Stimulated activated CD4-positive, alpha-beta T cell treated with anti-CD3 and anti-CD28 coated beads, Interleukin-4, amount 100 ng/mL, for 24 hours (primary cell): ENCODE measurements around the gene TRIM25.

Source experiments
- DNase-seq: peaks from one replicate; pipeline ENCODE4 v3.0.0-alpha.2; 2020

The TRIM25 gene

DNA sequence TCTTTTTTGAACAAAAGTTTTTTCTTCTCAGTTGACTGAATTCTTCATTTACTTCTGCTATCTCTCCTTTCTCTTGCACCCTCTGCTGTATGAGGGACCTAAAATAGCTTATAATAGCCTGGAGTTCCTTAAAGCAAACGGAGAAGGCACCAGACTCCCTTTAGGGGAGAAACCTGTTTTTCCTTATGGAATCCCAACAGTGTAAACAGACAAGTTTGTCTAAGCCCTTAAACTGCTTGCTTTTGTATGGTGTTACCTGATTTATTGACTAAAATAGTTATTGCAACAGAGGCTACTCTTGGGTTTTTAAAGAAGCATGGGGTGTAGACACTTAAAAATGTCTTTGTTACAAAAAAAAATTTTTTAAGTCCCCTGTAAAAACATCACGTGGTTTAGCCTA lies 12.9 kb upstream of the TRIM25 start:
- DNase-seq = no peak

GRCh38 chr17:56926270-56926669 lies 12.4 kb upstream of the TRIM25 start:
- no peak for DNase-seq

DNA sequence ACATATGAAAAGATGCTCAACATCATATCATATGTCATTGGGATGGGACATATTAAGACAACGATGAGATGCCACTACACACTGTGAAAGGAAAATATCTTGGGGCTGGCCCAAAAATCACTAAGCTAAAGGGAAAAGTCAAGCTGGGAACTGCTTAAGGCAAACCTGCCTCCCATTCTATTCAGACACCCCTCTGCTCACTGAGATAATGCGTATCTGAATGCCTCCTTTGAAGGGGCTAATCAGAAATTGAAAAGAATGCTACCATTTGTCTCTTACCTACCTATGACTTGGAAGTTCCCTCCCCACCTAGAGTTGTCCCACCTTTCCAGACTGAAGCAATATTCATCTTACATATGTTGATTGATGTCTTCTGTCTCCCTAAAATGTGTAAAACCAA lies 11.2 kb upstream of the TRIM25 start:
- no peak for DNase-seq

- no peak for DNase-seq
Observed at GRCh38 chr17:56919717-56920116, 5.9 kb upstream of the TRIM25 start.

DNA sequence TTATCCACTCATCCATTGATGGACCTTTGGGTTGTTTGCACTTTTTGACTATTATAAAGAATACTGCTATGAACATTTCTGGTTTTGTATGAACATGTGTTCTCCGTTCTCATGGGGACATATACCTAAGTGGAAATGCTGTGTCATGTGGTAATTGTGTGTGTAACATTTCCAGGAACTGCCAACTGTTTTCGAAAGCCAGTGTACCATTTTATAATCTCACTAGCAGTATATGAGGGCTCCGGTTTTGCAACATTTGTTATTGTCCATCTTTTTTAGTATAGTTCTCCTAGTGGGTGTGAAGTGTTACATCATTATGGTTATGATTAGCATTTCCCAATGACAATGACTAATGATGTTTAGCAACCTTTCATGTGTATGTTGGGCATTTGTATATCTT lies 5.1 kb upstream of the TRIM25 start:
- DNase-seq = no peak

DNA sequence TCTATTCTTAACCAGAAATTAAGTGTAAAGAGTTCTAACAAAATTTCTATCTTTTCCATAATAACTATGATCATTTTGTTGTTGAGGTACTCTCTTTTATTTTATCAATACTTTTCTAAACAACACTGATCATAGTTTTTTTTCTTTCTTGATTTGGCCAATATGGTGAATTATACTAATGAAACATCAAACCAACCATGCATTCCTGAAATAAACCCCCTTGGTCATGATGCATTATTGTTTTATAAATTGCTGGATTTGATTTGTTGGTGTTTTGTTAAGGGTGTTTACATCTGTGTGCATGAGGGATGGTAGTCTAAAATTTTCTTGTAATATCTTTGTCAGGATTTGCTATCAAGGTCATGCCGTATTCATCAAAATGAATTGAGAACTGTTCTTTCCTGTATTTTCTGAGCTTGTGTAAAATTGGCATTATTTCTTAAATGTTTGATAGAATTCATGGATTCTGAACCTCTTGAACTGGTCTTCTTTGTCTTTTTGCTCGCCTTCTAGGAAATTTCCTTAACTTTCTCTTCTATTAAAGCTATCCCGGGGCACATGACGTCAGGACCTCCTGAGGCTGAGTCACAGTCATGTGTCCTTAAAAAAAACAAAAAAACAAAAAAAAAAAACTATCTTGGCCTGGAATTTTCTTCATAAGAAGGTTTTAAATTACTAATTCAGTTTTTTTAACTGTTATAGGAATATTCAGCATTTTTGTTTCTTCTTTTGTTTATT lies 3.9 kb upstream of the TRIM25 start:
- DNase-seq = no peak

DNA sequence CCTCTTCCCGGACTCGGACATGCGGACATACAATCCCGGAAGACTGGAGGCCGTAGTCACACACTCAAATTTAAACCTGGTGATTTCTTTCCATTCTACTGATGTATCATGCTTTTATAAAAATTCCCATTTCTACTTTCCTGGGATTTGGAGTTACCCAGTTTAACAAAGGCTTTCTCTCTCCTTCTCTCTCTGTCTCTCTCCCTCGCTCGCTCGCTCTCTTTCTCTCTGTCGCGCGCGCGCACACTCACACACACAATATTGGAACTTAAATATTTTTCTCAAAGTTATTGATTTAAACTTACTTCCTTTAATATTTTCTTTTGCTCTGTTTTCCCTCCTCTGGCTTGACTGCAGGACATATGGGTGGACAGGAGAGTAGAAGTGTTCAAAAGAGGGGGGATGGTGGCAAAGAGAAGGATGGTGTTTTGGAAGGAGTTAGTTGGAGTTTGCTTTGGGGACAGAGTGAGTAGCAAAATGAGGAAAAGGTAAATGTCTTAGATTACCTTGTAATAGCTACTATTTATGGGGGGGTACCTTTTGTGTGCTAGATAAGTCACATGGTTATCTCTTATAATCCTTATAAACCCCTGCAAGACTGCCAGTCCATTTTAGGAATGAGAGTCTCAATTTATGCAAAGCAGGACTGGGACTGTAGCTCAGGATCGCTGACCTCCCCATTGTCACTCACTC lies 878 bp upstream of the TRIM25 start:
- no peak for DNase-seq

DNA sequence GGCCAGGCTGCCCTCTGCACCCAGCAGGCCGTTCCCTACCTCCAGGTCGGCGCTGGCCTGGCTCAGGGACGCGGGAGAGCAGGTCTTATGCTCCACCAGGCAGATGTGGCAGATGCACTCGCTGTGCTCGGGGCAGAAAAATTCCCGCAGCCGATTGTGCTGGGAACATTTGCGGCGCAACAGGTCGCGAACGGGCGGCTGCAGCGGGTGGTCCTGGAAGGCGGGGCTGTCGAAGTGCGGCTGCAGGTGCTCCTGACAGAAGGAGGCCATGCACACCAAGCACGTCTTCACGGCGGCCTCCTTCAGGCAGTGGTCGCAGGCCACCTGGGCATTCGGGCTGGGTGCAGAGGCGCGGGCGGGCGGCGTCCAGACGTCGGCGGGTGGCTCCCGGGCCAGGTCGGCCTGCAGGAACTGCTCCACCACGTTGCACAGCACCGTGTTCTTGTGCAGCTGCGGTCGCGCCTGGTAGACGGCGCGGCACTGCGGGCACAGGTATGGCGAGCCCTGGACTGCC lies 439 bp downstream of the TRIM25 start:
- DNase-seq = peak; percentile 22

DNA sequence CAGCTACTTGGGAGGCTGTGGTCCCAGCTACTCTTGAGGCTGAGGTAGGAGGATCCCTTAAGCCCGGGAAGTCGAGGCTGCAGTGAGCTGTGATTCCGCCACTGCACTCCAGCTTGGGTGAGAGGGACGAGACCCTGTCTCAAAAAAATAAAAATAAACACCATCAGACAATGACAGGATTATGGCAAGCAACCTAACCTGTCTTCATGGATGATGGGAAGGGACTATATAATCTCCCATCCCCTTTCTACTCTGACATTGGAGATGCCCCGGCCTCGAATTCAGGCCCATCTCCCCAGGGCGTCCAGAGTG lies 893 bp downstream of the TRIM25 start:
- DNase-seq = no peak

- no peak for DNase-seq
Observed at GRCh38 chr17:56912105-56912999, 1.5 kb downstream of the TRIM25 start.

GRCh38 chr17:56910509-56911235 lies 3.2 kb downstream of the TRIM25 start:
- DNase-seq = no peak

- DNase-seq = no peak
Observed at GRCh38 chr17:56909742-56910508, 3.9 kb downstream of the TRIM25 start.

GRCh38 chr17:56908001-56908542 lies 5.8 kb downstream of the TRIM25 start:
- DNase-seq = peak; percentile 29

DNA sequence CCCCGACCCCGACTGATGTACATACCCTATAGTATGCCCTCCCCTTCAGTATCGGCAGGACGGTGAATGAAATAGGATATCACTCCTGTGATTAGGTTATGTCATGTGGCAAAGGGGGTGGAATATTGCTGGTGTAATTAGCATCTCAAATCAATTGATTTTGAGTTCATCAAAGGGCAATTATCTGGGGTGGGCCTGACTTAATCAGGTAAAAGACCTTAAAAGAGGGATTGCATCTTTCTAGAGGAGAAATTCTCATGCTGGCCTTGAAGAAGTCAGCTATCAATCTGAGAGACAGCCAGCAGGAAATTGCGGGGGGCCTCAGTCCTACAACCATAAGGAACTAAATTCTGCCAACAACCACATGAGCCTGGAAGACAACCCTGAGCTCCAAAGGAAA lies 10.3 kb downstream of the TRIM25 start:
- DNase-seq = no peak

GRCh38 chr17:56902348-56902747 lies 11.5 kb downstream of the TRIM25 start:
- DNase-seq = no peak

- no peak for DNase-seq
Observed at GRCh38 chr17:56899403-56899802, 14.4 kb downstream of the TRIM25 start.

- no peak for DNase-seq
Observed at GRCh38 chr17:56898874-56899273, 15.0 kb downstream of the TRIM25 start.

GRCh38 chr17:56897646-56898424 lies 16.0 kb downstream of the TRIM25 start:
- DNase-seq = no peak

GRCh38 chr17:56896968-56897359 lies 16.9 kb downstream of the TRIM25 start:
- no peak for DNase-seq

DNA sequence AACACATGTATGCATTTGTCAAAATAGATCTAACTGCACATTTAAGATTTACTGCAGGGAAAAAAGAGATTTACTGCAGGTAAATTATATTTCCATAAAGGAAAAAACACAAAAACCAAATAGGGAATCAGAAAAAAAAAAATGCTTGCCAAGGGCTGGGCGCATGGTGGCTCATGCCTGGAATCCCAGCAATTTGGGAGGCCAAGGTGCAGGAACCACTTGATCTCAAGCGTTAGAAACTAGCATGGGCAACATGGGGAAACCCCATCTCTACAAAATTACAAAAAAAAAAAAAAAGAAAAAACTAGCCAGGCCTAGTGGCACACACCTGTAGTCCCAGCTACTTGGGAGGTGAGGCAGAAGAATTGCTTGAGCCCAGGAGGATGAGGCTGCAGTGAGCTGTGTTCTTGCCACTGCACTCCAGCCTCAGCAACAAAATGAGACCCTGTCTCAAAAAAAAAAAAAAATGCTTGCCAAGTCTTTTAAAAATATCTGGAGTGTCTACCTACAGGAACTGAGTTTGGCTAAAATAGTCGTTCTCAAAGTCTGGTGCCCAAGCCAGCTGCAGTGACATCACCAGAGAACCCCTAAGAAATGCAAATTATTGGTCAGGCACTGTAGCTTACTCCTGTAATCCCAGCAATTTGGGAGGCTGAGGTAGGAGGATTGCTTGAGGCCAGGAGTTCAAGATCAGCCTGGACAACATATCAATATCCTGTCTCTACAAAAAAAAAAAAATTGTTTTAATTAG lies 17.5 kb downstream of the TRIM25 start:
- no peak for DNase-seq
